Loucy (cell line): ENCODE data around the gene GRIP1.

Source experiments
- H2AFZ ChIP-seq: fragments of 200-600 bp; sonication (generic); 2 replicates; pipeline ENCODE4 v1.6.0; 2016; ENCODE audit warnings: antibody characterized with exemption, mild to moderate bottlenecking, low read length, moderate library complexity
- H3F3A ChIP-seq: fragments of 200-600 bp; 2 replicates; pipeline ENCODE4 v1.6.0; 2016; ENCODE audit warnings: antibody characterized with exemption, low read depth, mild to moderate bottlenecking
- H3K27me3 ChIP-seq: fragments of 200-600 bp; sonication (generic); 2 replicates; pipeline ENCODE4 v1.6.1; 2014; ENCODE audit warnings: low read length, mild to moderate bottlenecking; ENCODE audit not compliant: insufficient read depth, poor library complexity, severe bottlenecking
- H3K36me3 ChIP-seq: fragments of 200-600 bp; sonication (generic); 2 replicates; pipeline ENCODE4 v1.6.1; 2016; ENCODE audit warnings: low read length; ENCODE audit not compliant: insufficient read depth
- H3K4me1 ChIP-seq: fragments of 200-600 bp; sonication (generic); 2 replicates; pipeline ENCODE4 v1.5.1; 2014; ENCODE audit warnings: low read length, mild to moderate bottlenecking; ENCODE audit not compliant: insufficient read depth, poor library complexity, severe bottlenecking
- H3K4me2 ChIP-seq: fragments of 200-600 bp; sonication (generic); 2 replicates; pipeline ENCODE4 v1.6.0; 2014; ENCODE audit warnings: antibody characterized with exemption, low read length, low read depth, mild to moderate bottlenecking; ENCODE audit not compliant: poor library complexity, severe bottlenecking
- H3K4me3 ChIP-seq: fragments of 200-600 bp; sonication (generic); 2 replicates; pipeline ENCODE4 v1.5.1; 2014; ENCODE audit warnings: low read length, mild to moderate bottlenecking, mixed read lengths; ENCODE audit not compliant: poor library complexity, severe bottlenecking
- H3K79me2 ChIP-seq: fragments of 200-600 bp; sonication (generic); 2 replicates; pipeline ENCODE4 v1.6.1; 2014; ENCODE audit warnings: low read length; ENCODE audit not compliant: insufficient read depth
- H3K9ac ChIP-seq: fragments of 200-600 bp; sonication (generic); 2 replicates; pipeline ENCODE4 v1.6.0; 2014; ENCODE audit warnings: mild to moderate bottlenecking, low read depth, low read length, moderate library complexity; ENCODE audit not compliant: poor library complexity, severe bottlenecking
- H3K9me2 ChIP-seq: fragments of 200-600 bp; sonication (generic); replicated peaks from 2 replicates; pipeline ENCODE4 v1.6.1; 2016; ENCODE audit warnings: low read depth, low read length, mixed read lengths
- H3K9me3 ChIP-seq: fragments of 200-600 bp; sonication (generic); 2 replicates; pipeline ENCODE4 v1.6.1; 2014; ENCODE audit warnings: mild to moderate bottlenecking, antibody characterized with exemption, low read length, low read depth; ENCODE audit not compliant: insufficient read depth
- H4K20me1 ChIP-seq: fragments of 200-600 bp; sonication (generic); 2 replicates; pipeline ENCODE4 v1.6.0; 2014; ENCODE audit warnings: antibody characterized with exemption, low read length, mild to moderate bottlenecking; ENCODE audit not compliant: insufficient read depth, poor library complexity, severe bottlenecking
- CTCF ChIP-seq: fragments of 200-600 bp; sonication (generic); conservative IDR thresholded peaks from 2 replicates; pipeline ENCODE4 v1.5.1; 2014; ENCODE audit warnings: mild to moderate bottlenecking, antibody characterized with exemption, low read length
- EZH2phosphoT487 ChIP-seq: fragments of 200-600 bp; IDR thresholded peaks from 2 replicates; pipeline ENCODE4 v1.6.1; 2018; ENCODE audit warnings: antibody characterized with exemption, mild to moderate bottlenecking, moderate library complexity, borderline replicate concordance

The GRIP1 gene

GRCh38 chr12:66497008-66497897 is 181.6 kb downstream of the GRIP1 start:
- Histone ChIP-seq H3K9ac (no peak overlapping the region), H3K4me2 (no peak overlapping the region), H3K36me3 (no peaks in the 10 kb centered on the region), H3F3A (no peaks in the 10 kb centered on the region), H3K4me1 (no peaks in the 10 kb centered on the region), H4K20me1 (no peaks in the 10 kb centered on the region), H3K27me3 (no peaks in the 10 kb centered on the region), H3K79me2 (no peaks in the 10 kb centered on the region), H3K9me3 (no peaks in the 10 kb centered on the region), H3K9me2 (no peaks in the 10 kb centered on the region), H3K4me3 (no peak overlapping the region), H2AFZ (no peak overlapping the region)
- TF ChIP-seq CTCF (no peak), EZH2phosphoT487 (no peak)

DNA sequence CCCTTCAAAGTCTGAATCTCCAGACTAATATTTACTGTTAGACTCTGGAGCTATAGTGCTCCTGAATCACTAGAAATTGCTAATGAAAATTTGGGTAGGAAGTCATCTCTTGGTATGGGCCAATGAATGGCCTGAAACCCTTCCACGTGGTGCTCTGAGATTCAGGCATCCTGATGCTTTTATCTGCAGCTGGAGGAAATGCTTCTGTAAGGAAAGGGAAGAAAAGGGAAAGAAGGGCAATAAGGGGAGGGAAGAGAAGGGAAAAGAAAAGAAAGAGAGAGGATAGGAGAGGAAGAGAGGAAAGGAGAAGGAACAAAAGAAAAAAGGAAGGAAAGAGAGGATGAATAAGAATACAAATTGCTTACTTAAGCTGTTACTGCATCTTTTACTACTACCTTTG is 182.3 kb downstream of the GRIP1 start:
- H3K79me2 ChIP-seq: no peaks in the 10 kb centered on the region
- no peak overlapping the region for H2AFZ ChIP-seq
- no peak overlapping the region for H3K4me2 ChIP-seq
- H3K27me3 ChIP-seq: no peaks in the 10 kb centered on the region
- H3F3A ChIP-seq: no peaks in the 10 kb centered on the region
- no peaks in the 10 kb centered on the region for H3K9me3 ChIP-seq
- no peak overlapping the region for H3K9ac ChIP-seq
- TF ChIP-seq CTCF: no peak
- TF ChIP-seq EZH2phosphoT487: no peak
- H3K4me1 ChIP-seq: no peaks in the 10 kb centered on the region
- H4K20me1 ChIP-seq: no peaks in the 10 kb centered on the region
- no peaks in the 10 kb centered on the region for H3K36me3 ChIP-seq
- no peaks in the 10 kb centered on the region for H3K9me2 ChIP-seq
- no peak overlapping the region for H3K4me3 ChIP-seq

DNA sequence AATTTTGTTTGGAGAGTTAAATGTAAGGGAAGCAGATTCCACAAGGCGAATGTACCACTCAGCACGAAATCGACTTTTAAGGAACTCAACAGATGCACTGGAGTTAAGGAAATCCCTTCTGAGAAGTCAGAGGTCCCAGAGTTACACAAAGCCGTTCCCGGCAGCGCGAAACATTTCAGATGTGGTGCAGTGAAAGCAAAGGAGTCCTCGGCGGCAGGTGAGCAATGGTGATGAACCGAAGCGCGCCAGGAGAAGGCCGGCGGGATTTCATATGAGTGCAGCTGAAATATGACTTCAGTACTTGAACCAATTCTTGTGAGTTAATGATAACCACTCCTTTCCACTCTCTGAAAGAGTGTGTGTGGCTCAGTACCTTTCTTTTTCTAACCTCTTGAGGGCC is 183.2 kb downstream of the GRIP1 start:
- Histone ChIP-seq H4K20me1 (no peaks in the 10 kb centered on the region), H3K9me2 (no peaks in the 10 kb centered on the region), H3K4me3 (no peak overlapping the region), H3K36me3 (no peaks in the 10 kb centered on the region), H3K79me2 (no peaks in the 10 kb centered on the region), H3K4me1 (no peaks in the 10 kb centered on the region), H3F3A (no peaks in the 10 kb centered on the region), H2AFZ (no peak overlapping the region), H3K9ac (no peak overlapping the region), H3K4me2 (no peak overlapping the region), H3K9me3 (no peaks in the 10 kb centered on the region), H3K27me3 (no peaks in the 10 kb centered on the region)
- TF ChIP-seq CTCF (no peak), EZH2phosphoT487 (no peak)
